Thymus (tissue), 14 donors: Measurements from ENCODE around the gene GPR141. TPM values are rescaled to one million over a fixed set of nuclear protein-coding genes. Genes with fewer than 3 reads are reported as not detected.
A peak's percentile ranks its signal among the peaks of the same experiment; 100 is the strongest.

ENCODE experiments used
- DNase-seq, 9 donors: peaks; one replicate each; pipeline ENCODE4 v3.0.0-alpha.2; 2013; ENCODE audit warnings: low spot score in 9 of 9, low read depth in 6 of 9, missing footprints in 1 of 9
- H3K27ac ChIP-seq, 2 donors: one replicate each; pipeline ENCODE4 v1.5.1; 2013; ENCODE audit warnings: control low read depth in 1 of 2, low read depth in 1 of 2, low read length in 1 of 2, mild to moderate bottlenecking in 1 of 2, moderate library complexity in 1 of 2
- H3K27me3 ChIP-seq, 2 donors: one replicate each; pipeline ENCODE4 v1.5.1; 2013; ENCODE audit warnings: low read length in 1 of 2; ENCODE audit not compliant: control insufficient read depth in 2 of 2, insufficient read depth in 1 of 2
- H3K36me3 ChIP-seq, 2 donors: one replicate each; pipeline ENCODE4 v1.5.1; 2013; ENCODE audit warnings: low read length in 1 of 2, mild to moderate bottlenecking in 1 of 2, moderate library complexity in 1 of 2; ENCODE audit not compliant: control insufficient read depth in 2 of 2, insufficient read depth in 2 of 2
- H3K4me1 ChIP-seq, 2 donors: one replicate each; pipeline ENCODE4 v1.5.1; 2013; ENCODE audit warnings: low read length in 2 of 2; ENCODE audit not compliant: control insufficient read depth in 2 of 2, insufficient read depth in 2 of 2
- H3K4me3 ChIP-seq, 2 donors: one replicate each; pipeline ENCODE4 v1.5.1; 2013; ENCODE audit warnings: low read length in 2 of 2, control low read depth in 1 of 2, mild to moderate bottlenecking in 1 of 2
- H3K9me3 ChIP-seq, 2 donors: one replicate each; pipeline ENCODE4 v1.5.1; 2013; ENCODE audit warnings: low read length in 1 of 2, mild to moderate bottlenecking in 1 of 2; ENCODE audit not compliant: control insufficient read depth in 2 of 2, insufficient read depth in 1 of 2
- WGBS: extraction: QIAGEN DNeasy Blood & Tissue Kit; methylation state at CpG from one replicate; pipeline ENCODE4 v1.1.7; 2013; 5-methylcytosine and 5-hydroxymethylcytosine counted together
- long read RNA-seq, 10 donors: transcript quantifications; one replicate each; lab custom pipeline, GENCODE V29; 2026
- polyA plus RNA-seq: library from polyadenylated mRNA; stranded (reverse); fragments of 200-250 nt; gene quantifications from one replicate; pipeline ENCODE4 v1.2.3, GENCODE V29; 2013
- total RNA-seq: library from RNA; stranded (reverse); fragments of 120-200 nt; gene quantifications from one replicate; pipeline ENCODE4 v1.2.4, GENCODE V29; 2013
- donor health status: healthy.

The GPR141 gene
- total RNA-seq = 5.1 TPM
- 0.66 TPM for polyA plus RNA-seq
- long read RNA-seq, donor 1 = 0 reads
- long read RNA-seq, donor 2 = 0 reads
- long read RNA-seq, donor 3, partial matches to known transcripts = 0 of 1 reads
- long read RNA-seq, donor 3, other reads (novel, unspliced or antisense) = 0 of 1 reads
- long read RNA-seq, donor 4 = 0 reads
- long read RNA-seq, donor 5, partial matches to known transcripts = 0 of 3 reads
- long read RNA-seq, donor 5, other reads (novel, unspliced or antisense) = 0 of 3 reads
- long read RNA-seq, donor 6 = 0 reads
- long read RNA-seq, donor 7, partial matches to known transcripts = 0 of 1 reads
- long read RNA-seq, donor 7, other reads (novel, unspliced or antisense) = 0 of 1 reads
- long read RNA-seq, donor 8 = 0 reads
- long read RNA-seq, donor 9 = 0 reads
- long read RNA-seq, donor 10, partial matches to known transcripts = 0 of 1 reads
- long read RNA-seq, donor 10, other reads (novel, unspliced or antisense) = 0 of 1 reads

GRCh38 chr7:37683246-37684120, at the start of gene GPR141:
Gene GPR141, plus strand, starts transcription at chr7:37683766. Its CDS starts 56,628 bp downstream, at chr7:37740394.
- Histone ChIP-seq H3K4me1 (no peaks in the 10 kb centered on the region), H3K27me3 (no peaks in the 10 kb centered on the region), H3K4me3 (no peak within 1 kb of the TSS), H3K36me3 (no peaks in the 10 kb centered on the region), H3K9me3 (no peaks in the 10 kb centered on the region), H3K27ac (no peak within 1 kb of the TSS)
- WGBS = 32% methylated on average over 2 of the region's 2 CpGs
- peak in 4 of 9 donors; percentile 5 to 58 (median 12) for DNase-seq

DNA sequence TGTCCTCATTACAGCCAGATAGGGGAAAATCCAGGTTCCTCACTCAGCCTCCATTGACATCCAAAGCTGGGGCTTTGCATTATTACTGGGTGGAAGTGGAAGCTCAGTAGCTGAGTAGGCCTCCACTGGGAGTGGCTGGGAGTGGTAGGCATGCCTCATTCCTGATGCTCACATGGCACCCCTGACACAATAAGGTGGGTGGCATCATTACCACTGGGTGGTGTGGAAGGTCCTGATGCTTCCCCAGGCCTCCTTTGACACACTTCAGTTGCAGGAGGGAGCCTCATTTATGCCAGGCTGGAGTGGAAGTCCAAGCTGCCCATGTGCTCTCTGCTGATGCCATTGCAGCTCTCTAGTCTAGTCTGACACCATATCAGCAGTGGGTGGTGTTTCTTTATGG, 48.2 kb upstream of the GPR141 start:
- DNase-seq = no peak
- Histone ChIP-seq H3K36me3 (no peaks in the 10 kb centered on the region), H3K4me3 (no peak overlapping the region), H3K27ac (no peak overlapping the region), H3K9me3 (peaks cover 0 to 5% of the 10 kb centered on the region in 2 donors), H3K27me3 (no peaks in the 10 kb centered on the region), H3K4me1 (no peaks in the 10 kb centered on the region)

DNA sequence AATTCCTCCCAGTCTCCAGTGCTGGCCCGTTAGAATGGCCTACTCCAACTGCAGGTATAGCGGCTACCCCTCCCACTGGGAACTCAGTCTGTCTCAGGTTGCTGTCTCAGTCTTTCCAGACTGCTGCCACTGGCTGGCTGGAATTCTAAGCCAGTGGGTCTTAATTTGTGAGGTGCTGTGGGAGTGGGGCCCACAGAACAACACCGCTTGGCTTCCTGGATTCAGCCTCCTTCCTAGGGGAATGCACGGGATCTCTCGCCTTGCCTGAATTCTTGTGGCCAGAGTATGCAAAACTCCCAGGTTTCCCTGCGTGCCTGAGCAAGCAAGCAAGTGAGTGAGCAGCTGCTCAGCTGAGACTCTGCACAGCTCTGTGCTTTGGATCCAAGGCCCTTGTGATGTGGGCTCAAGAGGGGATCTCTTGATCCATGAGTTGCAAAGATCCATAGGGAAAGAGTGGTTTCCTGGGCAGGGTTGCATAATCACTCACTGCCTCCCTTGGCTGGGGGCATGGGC, 41.5 kb upstream of the GPR141 start:
- Histone ChIP-seq H3K4me1 (no peaks in the 10 kb centered on the region), H3K27ac (no peak overlapping the region), H3K9me3 (no peaks in the 10 kb centered on the region), H3K36me3 (no peaks in the 10 kb centered on the region), H3K27me3 (no peaks in the 10 kb centered on the region), H3K4me3 (no peak overlapping the region)
- WGBS = 92% methylated on average over 6 of the region's 6 CpGs
- no peak for DNase-seq

- Histone ChIP-seq H3K9me3 (no peaks in the 10 kb centered on the region), H3K4me3 (no peak overlapping the region), H3K27me3 (no peaks in the 10 kb centered on the region), H3K27ac (no peak overlapping the region), H3K4me1 (no peaks in the 10 kb centered on the region), H3K36me3 (no peaks in the 10 kb centered on the region)
- 87% methylated on average over 1 of the region's 1 CpG for WGBS
- no peak for DNase-seq
Observed at GRCh38 chr7:37643876-37644275, 39.7 kb upstream of the GPR141 start.

DNA sequence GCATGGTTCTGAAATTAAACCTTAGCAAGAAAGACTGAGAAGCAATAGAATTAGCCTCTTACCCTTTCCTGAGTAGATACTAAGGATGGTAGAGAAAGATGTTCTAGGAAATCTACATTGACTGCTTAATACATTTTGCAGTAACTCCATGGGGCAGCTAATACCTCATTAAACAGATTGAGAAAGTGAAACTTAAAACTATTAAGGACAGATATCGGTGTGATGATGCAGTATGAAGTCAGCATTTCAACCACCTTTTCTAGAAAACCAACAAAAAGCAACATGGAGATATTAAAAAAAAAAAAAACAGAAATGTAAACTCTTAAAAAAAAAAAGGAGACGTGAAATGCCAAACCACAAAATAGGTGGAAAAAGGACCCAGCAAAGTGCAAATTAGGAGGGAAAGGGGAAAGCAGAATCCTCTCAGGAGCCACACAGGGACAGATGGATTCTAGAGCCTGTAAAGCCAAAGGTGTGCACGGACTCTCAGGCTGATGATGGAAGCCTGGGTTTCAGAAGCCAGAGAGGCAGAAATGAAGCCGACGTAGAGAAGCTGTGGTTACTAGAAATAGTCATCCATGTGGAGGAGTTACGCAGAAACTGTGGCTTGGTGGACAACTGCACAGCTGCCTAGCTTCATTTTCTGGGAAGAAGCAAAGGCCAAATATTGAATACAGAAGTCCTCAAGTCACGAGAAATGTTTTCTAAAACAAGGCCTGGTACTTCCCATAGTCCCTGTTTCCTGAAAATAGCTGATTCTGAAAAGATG, 38.1 kb upstream of the GPR141 start:
- H3K27ac ChIP-seq = no peak overlapping the region
- WGBS = 57% methylated on average over 7 of the region's 7 CpGs

DNA sequence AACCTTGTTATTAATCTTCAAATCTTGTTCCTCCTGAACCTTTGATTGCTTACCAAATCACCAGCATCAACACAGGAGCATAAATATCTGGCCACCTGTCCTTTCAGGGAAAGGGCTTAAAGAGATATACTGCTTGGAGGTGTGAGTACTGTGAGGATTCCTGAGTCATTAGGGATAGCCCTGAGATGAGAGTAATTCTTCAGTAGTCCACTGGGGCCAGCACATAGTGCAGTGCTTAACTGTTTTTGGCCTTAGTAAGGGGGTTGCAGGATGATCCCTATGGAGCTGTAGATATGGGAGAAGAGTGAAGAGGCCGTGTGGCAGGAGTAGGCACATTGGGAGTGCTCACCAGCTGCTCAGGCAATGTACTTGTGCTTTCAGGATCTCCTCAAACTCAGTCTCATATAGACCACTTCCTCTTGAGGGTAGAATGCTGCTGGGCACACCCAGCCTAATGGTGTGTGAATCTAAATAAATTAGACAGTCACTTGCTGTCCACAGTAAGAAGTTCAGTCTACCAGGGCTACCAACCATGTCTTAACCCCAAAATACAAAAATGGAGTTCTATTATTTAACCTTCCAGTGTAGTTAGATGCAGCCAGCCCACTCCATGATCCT, 26.5 kb upstream of the GPR141 start:
- peaks cover 0 to 2% of the 10 kb centered on the region in 2 donors for H3K4me1 ChIP-seq
- no peak overlapping the region for H3K4me3 ChIP-seq
- H3K27me3 ChIP-seq = no peaks in the 10 kb centered on the region
- WGBS = 73% methylated on average over 1 of the region's 1 CpG
- DNase-seq = no peak
- H3K36me3 ChIP-seq = no peaks in the 10 kb centered on the region
- no peaks in the 10 kb centered on the region for H3K9me3 ChIP-seq
- no peak overlapping the region for H3K27ac ChIP-seq

More for the DNA sequence above, 38.1 kb upstream of the GPR141 start:
- Histone ChIP-seq H3K4me1 (no peaks in the 10 kb centered on the region), H3K36me3 (no peaks in the 10 kb centered on the region), H3K4me3 (no peak overlapping the region), H3K9me3 (no peaks in the 10 kb centered on the region), H3K27me3 (no peaks in the 10 kb centered on the region)
- no peak for DNase-seq

GRCh38 chr7:37657816-37658215, 25.8 kb upstream of the GPR141 start:
- H3K4me3 ChIP-seq = no peak overlapping the region
- H3K4me1 ChIP-seq = peaks cover 0 to 2% of the 10 kb centered on the region in 2 donors
- WGBS = 89% methylated on average over 1 of the region's 1 CpG
- H3K9me3 ChIP-seq = no peaks in the 10 kb centered on the region
- H3K36me3 ChIP-seq = no peaks in the 10 kb centered on the region
- no peak for DNase-seq
- no peak overlapping the region for H3K27ac ChIP-seq
- H3K27me3 ChIP-seq = no peaks in the 10 kb centered on the region

- no peaks in the 10 kb centered on the region for H3K36me3 ChIP-seq
- WGBS = 93% methylated on average over 2 of the region's 2 CpGs
- no peak overlapping the region for H3K4me3 ChIP-seq
- no peak overlapping the region for H3K27ac ChIP-seq
- no peaks in the 10 kb centered on the region for H3K9me3 ChIP-seq
- H3K27me3 ChIP-seq = no peaks in the 10 kb centered on the region
- DNase-seq = no peak
- H3K4me1 ChIP-seq = peaks cover 0 to 5% of the 10 kb centered on the region in 2 donors
Observed at GRCh38 chr7:37659971-37660565, 23.5 kb upstream of the GPR141 start.
